Loucy (cell line): Measurements from ENCODE around the gene LILRB3.

Experiments
- H2AFZ ChIP-seq: fragments of 200-600 bp; sonication (generic); 2 replicates; pipeline ENCODE4 v1.6.0; 2016; ENCODE audit warnings: antibody characterized with exemption, mild to moderate bottlenecking, low read length, moderate library complexity
- H3F3A ChIP-seq: fragments of 200-600 bp; 2 replicates; pipeline ENCODE4 v1.6.0; 2016; ENCODE audit warnings: antibody characterized with exemption, low read depth, mild to moderate bottlenecking
- H3K27me3 ChIP-seq: fragments of 200-600 bp; sonication (generic); 2 replicates; pipeline ENCODE4 v1.6.1; 2014; ENCODE audit warnings: low read length, mild to moderate bottlenecking; ENCODE audit not compliant: insufficient read depth, poor library complexity, severe bottlenecking
- H3K36me3 ChIP-seq: fragments of 200-600 bp; sonication (generic); 2 replicates; pipeline ENCODE4 v1.6.1; 2016; ENCODE audit warnings: low read length; ENCODE audit not compliant: insufficient read depth
- H3K4me1 ChIP-seq: fragments of 200-600 bp; sonication (generic); 2 replicates; pipeline ENCODE4 v1.5.1; 2014; ENCODE audit warnings: low read length, mild to moderate bottlenecking; ENCODE audit not compliant: insufficient read depth, poor library complexity, severe bottlenecking
- H3K4me2 ChIP-seq: fragments of 200-600 bp; sonication (generic); 2 replicates; pipeline ENCODE4 v1.6.0; 2014; ENCODE audit warnings: antibody characterized with exemption, low read length, low read depth, mild to moderate bottlenecking; ENCODE audit not compliant: poor library complexity, severe bottlenecking
- H3K4me3 ChIP-seq: fragments of 200-600 bp; sonication (generic); 2 replicates; pipeline ENCODE4 v1.5.1; 2014; ENCODE audit warnings: low read length, mild to moderate bottlenecking, mixed read lengths; ENCODE audit not compliant: poor library complexity, severe bottlenecking
- H3K79me2 ChIP-seq: fragments of 200-600 bp; sonication (generic); 2 replicates; pipeline ENCODE4 v1.6.1; 2014; ENCODE audit warnings: low read length; ENCODE audit not compliant: insufficient read depth
- H3K9ac ChIP-seq: fragments of 200-600 bp; sonication (generic); 2 replicates; pipeline ENCODE4 v1.6.0; 2014; ENCODE audit warnings: mild to moderate bottlenecking, low read depth, low read length, moderate library complexity; ENCODE audit not compliant: poor library complexity, severe bottlenecking
- H3K9me2 ChIP-seq: fragments of 200-600 bp; sonication (generic); replicated peaks from 2 replicates; pipeline ENCODE4 v1.6.1; 2016; ENCODE audit warnings: low read depth, low read length, mixed read lengths
- H3K9me3 ChIP-seq: fragments of 200-600 bp; sonication (generic); 2 replicates; pipeline ENCODE4 v1.6.1; 2014; ENCODE audit warnings: mild to moderate bottlenecking, antibody characterized with exemption, low read length, low read depth; ENCODE audit not compliant: insufficient read depth
- H4K20me1 ChIP-seq: fragments of 200-600 bp; sonication (generic); 2 replicates; pipeline ENCODE4 v1.6.0; 2014; ENCODE audit warnings: antibody characterized with exemption, low read length, mild to moderate bottlenecking; ENCODE audit not compliant: insufficient read depth, poor library complexity, severe bottlenecking
- CTCF ChIP-seq: fragments of 200-600 bp; sonication (generic); conservative IDR thresholded peaks from 2 replicates; pipeline ENCODE4 v1.5.1; 2014; ENCODE audit warnings: mild to moderate bottlenecking, antibody characterized with exemption, low read length
- EZH2phosphoT487 ChIP-seq: fragments of 200-600 bp; IDR thresholded peaks from 2 replicates; pipeline ENCODE4 v1.6.1; 2018; ENCODE audit warnings: antibody characterized with exemption, mild to moderate bottlenecking, moderate library complexity, borderline replicate concordance

The LILRB3 gene

GRCh38 chr19:54254195-54254906 lies 31.5 kb upstream of the LILRB3 start:
- Histone ChIP-seq H3K36me3 (no peaks in the 10 kb centered on the region), H3K9me3 (no peaks in the 10 kb centered on the region), H3K27me3 (no peaks in the 10 kb centered on the region), H3K9ac (no peak overlapping the region), H4K20me1 (no peaks in the 10 kb centered on the region), H3K4me2 (no peak overlapping the region), H3F3A (no peaks in the 10 kb centered on the region), H2AFZ (no peak overlapping the region), H3K9me2 (no peaks in the 10 kb centered on the region), H3K79me2 (no peaks in the 10 kb centered on the region), H3K4me1 (no peaks in the 10 kb centered on the region), H3K4me3 (no peak overlapping the region)
- TF ChIP-seq EZH2phosphoT487: no peak
- no peak for TF ChIP-seq CTCF

GRCh38 chr19:54253331-54254194 lies 30.8 kb upstream of the LILRB3 start:
- H3K27me3 ChIP-seq: no peaks in the 10 kb centered on the region
- H3K4me1 ChIP-seq: no peaks in the 10 kb centered on the region
- H3K4me3 ChIP-seq: no peak overlapping the region

GRCh38 chr19:54252845-54253244 lies 30.0 kb upstream of the LILRB3 start:
- TF ChIP-seq EZH2phosphoT487: no peak
- no peak for TF ChIP-seq CTCF
- Histone ChIP-seq H3K27me3 (no peaks in the 10 kb centered on the region), H3F3A (no peaks in the 10 kb centered on the region), H3K9ac (no peak overlapping the region), H4K20me1 (no peaks in the 10 kb centered on the region), H3K4me1 (peaks cover 7% of the 10 kb centered on the region), H2AFZ (no peak overlapping the region), H3K36me3 (no peaks in the 10 kb centered on the region), H3K4me2 (no peak overlapping the region), H3K4me3 (no peak overlapping the region), H3K79me2 (no peaks in the 10 kb centered on the region), H3K9me2 (no peaks in the 10 kb centered on the region), H3K9me3 (no peaks in the 10 kb centered on the region)

More at GRCh38 chr19:54253331-54254194, 30.8 kb upstream of the LILRB3 start:
- H3K9me2 ChIP-seq: no peaks in the 10 kb centered on the region
- H3K9me3 ChIP-seq: no peaks in the 10 kb centered on the region
- H4K20me1 ChIP-seq: no peaks in the 10 kb centered on the region
- no peak overlapping the region for H3K4me2 ChIP-seq
- no peaks in the 10 kb centered on the region for H3F3A ChIP-seq
- TF ChIP-seq EZH2phosphoT487: no peak
- TF ChIP-seq CTCF: no peak
- H2AFZ ChIP-seq: no peak overlapping the region
- H3K36me3 ChIP-seq: no peaks in the 10 kb centered on the region
- no peaks in the 10 kb centered on the region for H3K79me2 ChIP-seq
- H3K9ac ChIP-seq: no peak overlapping the region
